Heart left ventricle (tissue), 13 donors: ENCODE results near the gene DYNC2LI1.

Source experiments
- POLR2A ChIP-seq, 2 donors: fragments of 450-650 bp; IDR thresholded peaks; one replicate each; pipeline ENCODE4 v1.6.1; 2017; ENCODE audit warnings: antibody characterized with exemption in 2 of 2, mild to moderate bottlenecking in 2 of 2, moderate library complexity in 2 of 2
- TF ChIP-seq, protein P1 (sequence below), 12 donors: fragments of 200-600 bp; sonication (generic) in 4 of 12; IDR thresholded peaks; one replicate each; pipeline versions ENCODE4 v1.5.0 to v1.8.0; 2018 to 2022; ENCODE audit warnings: antibody characterized with exemption in 12 of 12, mild to moderate bottlenecking in 5 of 12
- donor health status: ischemic (EF 13 %, LVEDD 7.1; RV severe dilation, severe dysfunction).
- donor health status: DM: no; HTN: yes; CAD: no.
- donor health status: DM: no; HTN: no; CAD: no.
- donor health status: ischemic (EF 25% LVEDD 6.9; RV normal size, moderate dysfunction).
- donor health status: ischemic (EF 25% LVEDD 5.7; RV mildly dilated, moderate dysfunction).
- donor health status: ischemic (EF 35%, LVEDD 5.7; RV mildly dilated, moderate dysfunction).
- donor health status: nonischemic (EF 11% LVEDD 7.7; RV severe dilation, severe dysfunction).
- donor health status: DM: yes; HTN: yes; CAD: no.
- donor health status: PGD.
- donor health status: ischemic (EF 29% LVEDD 5.4; RV normal size, mild dysfunction).
- donor health status: nonischemic (EF 23%, LVEDD 6.1; RV moderate dilation, normal function).

DNA sequence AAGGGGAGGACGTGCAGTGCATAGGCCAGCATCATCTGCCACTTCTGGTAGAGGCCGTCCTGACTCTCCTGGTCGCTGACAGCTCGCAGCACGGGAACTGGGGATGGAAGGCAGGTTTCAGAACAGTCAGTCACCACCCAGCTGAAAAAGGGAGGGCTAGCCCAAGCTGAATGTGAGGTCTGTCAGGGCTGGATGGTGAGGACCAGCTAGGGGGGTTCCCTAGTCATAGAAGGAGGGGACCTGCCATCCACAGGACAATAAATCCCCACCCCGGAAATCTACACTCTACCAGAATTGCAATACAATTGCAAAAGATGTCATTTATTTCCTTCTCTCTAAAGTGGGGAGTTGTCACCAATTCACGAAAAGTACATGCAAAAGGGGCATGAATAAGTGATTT is 49.0 kb downstream of the DYNC2LI1 start:
- TF ChIP-seq, protein P1, sequence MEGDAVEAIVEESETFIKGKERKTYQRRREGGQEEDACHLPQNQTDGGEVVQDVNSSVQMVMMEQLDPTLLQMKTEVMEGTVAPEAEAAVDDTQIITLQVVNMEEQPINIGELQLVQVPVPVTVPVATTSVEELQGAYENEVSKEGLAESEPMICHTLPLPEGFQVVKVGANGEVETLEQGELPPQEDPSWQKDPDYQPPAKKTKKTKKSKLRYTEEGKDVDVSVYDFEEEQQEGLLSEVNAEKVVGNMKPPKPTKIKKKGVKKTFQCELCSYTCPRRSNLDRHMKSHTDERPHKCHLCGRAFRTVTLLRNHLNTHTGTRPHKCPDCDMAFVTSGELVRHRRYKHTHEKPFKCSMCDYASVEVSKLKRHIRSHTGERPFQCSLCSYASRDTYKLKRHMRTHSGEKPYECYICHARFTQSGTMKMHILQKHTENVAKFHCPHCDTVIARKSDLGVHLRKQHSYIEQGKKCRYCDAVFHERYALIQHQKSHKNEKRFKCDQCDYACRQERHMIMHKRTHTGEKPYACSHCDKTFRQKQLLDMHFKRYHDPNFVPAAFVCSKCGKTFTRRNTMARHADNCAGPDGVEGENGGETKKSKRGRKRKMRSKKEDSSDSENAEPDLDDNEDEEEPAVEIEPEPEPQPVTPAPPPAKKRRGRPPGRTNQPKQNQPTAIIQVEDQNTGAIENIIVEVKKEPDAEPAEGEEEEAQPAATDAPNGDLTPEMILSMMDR (IDR thresholded peaks at IDR 0.05), result no peak
- no peak for TF ChIP-seq POLR2A (IDR thresholded peaks at IDR 0.05)
